GM23248 (cell line): ENCODE measurements around the gene FOXRED2.

ENCODE experiments used
- EZH2 ChIP-seq: fragments of 200-600 bp; sonication (generic); IDR thresholded peaks from 2 replicates; pipeline ENCODE4 v1.6.1; 2018; ENCODE audit warnings: antibody characterized with exemption, mild to moderate bottlenecking; ENCODE audit not compliant: insufficient read depth, poor library complexity, severe bottlenecking
- EZH2phosphoT487 ChIP-seq: fragments of 200-600 bp; sonication (generic); IDR thresholded peaks from 2 replicates; pipeline ENCODE4 v1.6.1; 2018; ENCODE audit warnings: antibody characterized with exemption, moderate library complexity, mild to moderate bottlenecking, low read depth; ENCODE audit not compliant: insufficient read depth

- TF ChIP-seq EZH2phosphoT487, result no peak
- TF ChIP-seq EZH2, result no peak
These were observed 51.0 kb downstream of the FOXRED2 start for GRCh38 chr22:36455571-36456463.
